Thyroid gland (tissue), 4 donors: ENCODE results near the gene UCHL5.

Source experiments
- POLR2A ChIP-seq, 2 donors: fragments of 450-650 bp; IDR thresholded peaks; one replicate each; pipeline ENCODE4 v1.6.1; 2017; ENCODE audit warnings: antibody characterized with exemption in 2 of 2, mild to moderate bottlenecking in 2 of 2, moderate library complexity in 1 of 2
- TF ChIP-seq, protein P1 (sequence below), 6 experiments: fragments of 200-600 bp in 3 of 6; fragments of 450-650 bp in 3 of 6; sonication (generic) in 3 of 6; IDR thresholded peaks; one replicate each; pipeline ENCODE4 v1.5.1; 2016 to 2019; ENCODE audit warnings: antibody characterized with exemption in 6 of 6, mild to moderate bottlenecking in 2 of 6, inconsistent platforms in 1 of 6, moderate library complexity in 1 of 6

DNA sequence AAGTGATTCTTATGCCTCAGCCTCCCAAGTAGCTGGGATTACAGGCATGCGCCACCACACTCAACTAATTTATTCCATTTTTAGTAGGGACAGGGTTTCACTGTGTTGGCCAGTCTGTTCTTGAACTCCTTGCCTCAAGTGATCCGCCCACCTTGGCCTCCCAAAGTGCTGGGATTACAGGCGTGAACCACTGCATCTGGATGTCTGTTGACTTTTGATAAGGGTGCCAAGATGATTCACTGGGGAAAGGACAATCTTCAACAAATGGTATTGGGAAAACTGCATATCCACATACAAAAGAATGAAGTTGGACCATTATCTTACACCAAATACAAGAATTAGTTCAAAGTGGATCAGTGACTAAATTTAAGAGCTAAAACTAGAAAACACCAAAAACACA is 20.0 kb upstream of the UCHL5 start:
- TF ChIP-seq, protein P1, sequence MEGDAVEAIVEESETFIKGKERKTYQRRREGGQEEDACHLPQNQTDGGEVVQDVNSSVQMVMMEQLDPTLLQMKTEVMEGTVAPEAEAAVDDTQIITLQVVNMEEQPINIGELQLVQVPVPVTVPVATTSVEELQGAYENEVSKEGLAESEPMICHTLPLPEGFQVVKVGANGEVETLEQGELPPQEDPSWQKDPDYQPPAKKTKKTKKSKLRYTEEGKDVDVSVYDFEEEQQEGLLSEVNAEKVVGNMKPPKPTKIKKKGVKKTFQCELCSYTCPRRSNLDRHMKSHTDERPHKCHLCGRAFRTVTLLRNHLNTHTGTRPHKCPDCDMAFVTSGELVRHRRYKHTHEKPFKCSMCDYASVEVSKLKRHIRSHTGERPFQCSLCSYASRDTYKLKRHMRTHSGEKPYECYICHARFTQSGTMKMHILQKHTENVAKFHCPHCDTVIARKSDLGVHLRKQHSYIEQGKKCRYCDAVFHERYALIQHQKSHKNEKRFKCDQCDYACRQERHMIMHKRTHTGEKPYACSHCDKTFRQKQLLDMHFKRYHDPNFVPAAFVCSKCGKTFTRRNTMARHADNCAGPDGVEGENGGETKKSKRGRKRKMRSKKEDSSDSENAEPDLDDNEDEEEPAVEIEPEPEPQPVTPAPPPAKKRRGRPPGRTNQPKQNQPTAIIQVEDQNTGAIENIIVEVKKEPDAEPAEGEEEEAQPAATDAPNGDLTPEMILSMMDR (IDR thresholded peaks at IDR 0.05) = no peak
- no peak for TF ChIP-seq POLR2A (IDR thresholded peaks at IDR 0.05)
